ENCODE data around the gene DYNC2LI1.

Gene DYNC2LI1

DNA sequence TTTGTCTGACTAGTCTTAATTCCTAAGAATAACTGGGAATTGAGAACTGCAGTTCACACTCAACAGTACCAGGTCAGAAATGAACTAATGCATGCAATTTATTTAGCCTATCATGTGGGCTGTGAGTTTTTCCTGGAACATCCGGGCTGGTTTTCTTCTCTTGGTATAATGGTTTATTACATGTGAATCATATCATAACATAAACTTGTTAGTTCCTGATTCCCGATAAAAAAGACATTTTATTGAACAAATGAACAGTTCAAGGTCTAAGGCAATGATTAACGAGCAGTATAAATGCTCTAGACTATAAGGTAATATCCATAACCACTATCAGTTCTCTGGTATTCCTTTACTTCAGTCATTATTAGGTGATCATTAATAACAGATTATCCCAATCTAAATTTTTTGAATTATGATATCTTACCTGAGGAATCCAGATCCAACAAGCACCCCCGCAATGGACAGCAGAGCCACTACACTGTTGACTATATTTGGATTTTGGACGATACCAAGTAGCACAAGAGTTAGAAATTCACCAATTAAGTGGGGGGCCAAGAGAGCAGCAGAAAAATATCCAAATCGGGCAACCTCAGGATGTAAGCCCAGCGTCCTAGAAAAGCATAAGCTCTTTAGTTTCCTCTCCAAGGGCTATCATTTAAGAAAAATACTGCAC, 45.8 kb downstream of the DYNC2LI1 start:
- DNase-seq: no peak

DNA sequence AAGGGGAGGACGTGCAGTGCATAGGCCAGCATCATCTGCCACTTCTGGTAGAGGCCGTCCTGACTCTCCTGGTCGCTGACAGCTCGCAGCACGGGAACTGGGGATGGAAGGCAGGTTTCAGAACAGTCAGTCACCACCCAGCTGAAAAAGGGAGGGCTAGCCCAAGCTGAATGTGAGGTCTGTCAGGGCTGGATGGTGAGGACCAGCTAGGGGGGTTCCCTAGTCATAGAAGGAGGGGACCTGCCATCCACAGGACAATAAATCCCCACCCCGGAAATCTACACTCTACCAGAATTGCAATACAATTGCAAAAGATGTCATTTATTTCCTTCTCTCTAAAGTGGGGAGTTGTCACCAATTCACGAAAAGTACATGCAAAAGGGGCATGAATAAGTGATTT, 49.0 kb downstream of the DYNC2LI1 start:
- no peak for DNase-seq

DNA sequence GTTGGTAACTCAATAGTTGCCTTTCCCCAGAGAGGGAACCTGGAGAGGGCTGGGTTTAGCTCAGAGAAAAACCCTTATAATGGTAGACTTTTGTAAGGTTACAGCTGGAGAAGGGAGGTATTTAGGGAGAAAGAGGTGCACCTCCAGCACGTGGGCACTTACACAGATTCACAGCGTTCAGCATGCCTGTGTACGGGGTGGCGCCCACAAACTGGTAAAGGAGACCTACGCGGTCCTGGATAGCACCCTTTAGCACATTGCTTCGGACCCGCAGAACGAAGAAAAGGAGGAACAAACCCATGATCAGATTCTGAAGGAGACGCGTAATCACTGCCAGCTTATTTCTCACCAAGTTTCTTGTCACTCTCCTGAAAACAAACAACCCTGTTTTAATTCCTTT, 49.9 kb downstream of the DYNC2LI1 start:
- no peak for DNase-seq

DNA sequence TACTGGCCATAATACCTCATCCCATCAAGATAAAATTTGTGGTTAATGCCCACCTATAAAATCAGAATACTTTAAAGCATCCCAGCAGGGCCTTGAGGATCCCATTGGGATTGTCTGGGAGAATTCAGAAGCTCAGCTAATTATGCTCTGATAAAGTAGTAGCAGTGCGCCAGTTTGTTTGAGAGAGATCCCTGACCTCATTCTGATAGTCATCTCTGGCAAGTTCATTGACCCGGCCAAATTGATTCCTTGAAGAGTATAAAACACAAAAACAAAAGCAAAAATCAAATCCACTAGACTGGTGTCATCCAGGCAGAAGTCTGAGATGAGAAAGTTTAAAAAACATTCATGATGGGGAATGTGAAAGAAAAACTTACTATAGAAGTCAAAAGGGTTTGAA, 50.7 kb downstream of the DYNC2LI1 start:
- DNase-seq: no peak

DNA sequence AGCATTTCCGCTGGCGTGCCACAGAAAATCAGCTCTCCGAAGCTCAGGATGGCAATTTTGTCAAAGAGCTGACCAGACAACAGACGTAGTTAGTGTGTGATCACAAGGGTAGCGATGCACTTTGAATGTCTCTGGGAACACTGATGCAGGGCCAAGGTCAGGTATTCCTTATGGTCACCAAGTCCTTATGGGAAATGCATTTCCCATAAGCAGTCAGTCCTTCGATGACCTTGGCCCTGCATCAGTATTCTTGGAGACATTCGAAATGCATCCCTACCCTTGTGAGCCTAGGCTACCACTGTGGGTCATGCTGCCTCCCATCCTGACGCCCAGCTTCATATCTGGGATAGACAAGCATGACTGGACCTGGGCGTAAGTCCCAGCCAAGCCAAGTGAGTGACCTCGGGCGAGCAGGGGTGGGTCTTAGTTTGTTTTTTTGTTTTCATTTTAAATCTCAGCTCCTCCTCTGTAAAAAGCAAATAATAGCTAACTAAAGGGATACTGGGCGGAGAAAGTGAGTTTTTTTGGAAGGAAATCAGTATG, 51.2 kb downstream of the DYNC2LI1 start:
- no peak for DNase-seq

DNA sequence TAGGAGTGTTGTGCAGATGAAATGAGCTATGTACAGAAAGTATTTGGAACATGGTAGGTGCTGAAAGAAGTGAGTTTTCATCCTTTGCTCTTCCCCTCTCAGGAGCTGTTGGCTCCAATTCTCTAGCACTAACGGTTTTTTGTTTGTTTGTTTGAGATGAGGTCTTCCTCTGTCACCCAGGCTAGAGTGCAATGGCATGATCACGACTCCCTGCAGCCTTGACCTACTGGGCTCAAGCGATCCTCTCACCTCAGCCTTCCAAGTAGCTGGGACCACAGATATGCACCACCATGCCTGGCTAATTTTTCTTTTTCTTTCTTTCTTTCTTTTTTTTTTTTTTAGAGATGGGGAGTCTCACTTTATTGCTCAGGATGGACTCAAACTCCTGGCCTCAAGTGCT, 52.0 kb downstream of the DYNC2LI1 start:
- DNase-seq: no peak

DNA sequence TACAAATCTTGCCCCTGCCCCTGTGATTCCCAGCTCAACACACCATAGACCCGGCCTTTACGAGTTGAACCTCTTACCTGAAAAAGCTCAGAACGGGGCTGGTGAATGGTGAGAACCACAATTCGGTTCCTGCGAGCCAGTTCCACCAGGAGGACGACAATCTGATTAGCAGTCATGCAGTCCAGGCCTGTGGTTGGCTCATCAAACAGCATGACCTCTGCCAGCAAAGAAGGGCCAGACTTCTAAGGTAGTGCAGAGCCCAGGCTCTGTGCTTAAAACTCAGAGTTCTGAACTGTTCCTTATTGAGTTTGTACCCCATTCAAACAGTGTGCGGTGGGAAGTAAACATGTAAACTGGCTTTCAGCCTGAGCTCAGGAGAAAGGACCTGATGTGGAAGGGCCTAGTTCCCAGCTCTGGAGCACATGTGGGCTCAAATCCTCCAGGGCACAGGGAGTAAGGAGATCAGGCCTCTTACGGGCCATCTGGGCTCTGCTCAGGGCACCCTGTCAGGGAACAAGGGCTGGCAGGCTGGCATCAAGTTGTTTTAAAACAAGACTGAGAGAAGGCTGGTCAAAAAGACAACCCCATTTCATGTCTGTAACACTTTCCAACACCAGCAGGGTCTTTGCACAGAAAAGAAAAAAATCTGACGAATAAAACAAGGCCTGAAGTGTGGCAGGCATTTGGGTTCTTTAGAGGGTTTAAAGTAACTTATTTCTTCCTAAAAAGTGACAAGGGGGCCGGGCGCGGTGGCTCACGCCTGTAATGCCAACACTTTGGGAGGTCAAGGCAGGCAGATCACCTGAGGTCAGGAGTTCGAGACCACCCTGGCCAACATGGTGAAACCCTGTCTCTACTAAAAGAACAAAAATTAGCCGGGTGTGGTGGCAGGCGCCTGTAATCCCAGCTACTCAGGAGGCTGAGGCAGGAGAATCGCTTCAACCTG, 52.7 kb downstream of the DYNC2LI1 start:
- no peak for DNase-seq

DNA sequence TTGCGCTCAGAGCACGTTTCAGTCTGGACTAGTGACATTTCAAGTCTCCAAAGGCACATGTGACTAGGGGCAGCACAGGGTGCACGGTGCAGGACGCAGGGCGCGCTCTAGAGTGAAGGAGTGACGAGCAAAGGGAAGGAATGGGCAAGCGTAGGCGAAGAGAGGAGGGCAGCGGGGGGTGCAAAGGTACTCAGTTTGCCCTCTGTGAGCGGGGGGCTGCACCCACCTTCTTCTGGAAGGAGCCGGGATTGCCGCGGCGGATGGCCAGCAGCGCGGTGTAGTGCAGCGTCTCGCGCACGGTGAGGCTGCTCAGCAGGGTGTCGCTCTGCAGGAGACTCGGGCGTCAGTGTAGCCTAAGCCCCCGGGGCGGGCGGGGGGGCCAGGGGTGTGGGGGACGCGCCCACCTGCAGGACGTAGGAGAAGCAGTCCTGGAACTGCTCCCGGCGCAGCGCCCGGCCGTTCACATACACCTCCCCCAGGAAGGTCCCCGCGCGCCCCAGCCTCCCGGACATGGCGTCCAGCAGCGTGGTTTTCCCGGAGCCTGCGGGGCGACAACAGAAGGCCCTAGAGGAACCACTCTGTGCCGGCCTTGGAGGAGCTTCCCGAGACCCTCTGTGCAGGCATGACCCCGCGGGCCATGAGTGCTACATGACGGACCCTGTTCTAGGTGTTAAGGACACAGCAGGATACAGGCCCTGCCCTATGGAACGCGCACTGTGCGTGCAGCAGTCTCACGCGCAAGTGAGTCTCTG, 57.9 kb downstream of the DYNC2LI1 start:
- peak; percentile 3 for DNase-seq

DNA sequence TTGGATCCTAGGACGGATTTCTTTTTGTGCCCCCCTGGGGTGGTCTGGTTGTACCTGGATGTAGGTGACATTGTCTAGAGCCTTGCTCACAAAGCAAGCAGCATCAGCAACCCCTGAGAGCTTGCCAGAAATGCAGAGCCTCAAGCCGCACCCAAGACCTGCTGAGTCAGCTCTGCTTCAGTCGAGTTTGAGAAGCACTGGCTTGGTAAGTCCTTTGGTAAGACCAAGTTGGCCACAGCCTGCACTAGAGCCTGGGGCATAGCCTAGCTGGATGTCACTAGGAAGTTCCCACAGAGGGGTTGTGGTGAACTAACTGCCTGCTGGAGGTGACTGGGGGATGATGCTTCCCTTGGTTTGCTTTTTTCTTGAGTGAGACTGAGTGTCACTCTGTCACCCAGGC, 58.6 kb downstream of the DYNC2LI1 start:
- no peak for DNase-seq

DNA sequence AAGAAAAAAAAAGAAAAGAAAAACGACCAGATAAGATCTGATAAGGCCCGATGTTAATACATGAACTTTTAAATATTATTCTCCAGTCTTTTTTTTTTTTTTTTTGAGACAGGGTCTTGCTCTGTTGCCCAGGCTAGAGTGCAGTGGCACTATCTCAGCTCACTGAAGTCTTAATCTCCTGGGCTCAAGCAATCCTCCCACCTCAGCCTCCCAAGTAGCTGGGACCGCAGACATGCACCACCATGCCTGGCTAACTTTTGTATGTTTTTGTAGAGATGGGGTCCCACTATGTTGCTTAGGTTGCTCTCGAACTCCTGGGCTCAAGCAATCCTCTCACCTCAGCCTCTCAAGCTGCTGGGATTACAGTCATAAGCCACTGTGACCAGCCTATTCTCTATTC, 63.2 kb downstream of the DYNC2LI1 start:
- no peak for DNase-seq

DNA sequence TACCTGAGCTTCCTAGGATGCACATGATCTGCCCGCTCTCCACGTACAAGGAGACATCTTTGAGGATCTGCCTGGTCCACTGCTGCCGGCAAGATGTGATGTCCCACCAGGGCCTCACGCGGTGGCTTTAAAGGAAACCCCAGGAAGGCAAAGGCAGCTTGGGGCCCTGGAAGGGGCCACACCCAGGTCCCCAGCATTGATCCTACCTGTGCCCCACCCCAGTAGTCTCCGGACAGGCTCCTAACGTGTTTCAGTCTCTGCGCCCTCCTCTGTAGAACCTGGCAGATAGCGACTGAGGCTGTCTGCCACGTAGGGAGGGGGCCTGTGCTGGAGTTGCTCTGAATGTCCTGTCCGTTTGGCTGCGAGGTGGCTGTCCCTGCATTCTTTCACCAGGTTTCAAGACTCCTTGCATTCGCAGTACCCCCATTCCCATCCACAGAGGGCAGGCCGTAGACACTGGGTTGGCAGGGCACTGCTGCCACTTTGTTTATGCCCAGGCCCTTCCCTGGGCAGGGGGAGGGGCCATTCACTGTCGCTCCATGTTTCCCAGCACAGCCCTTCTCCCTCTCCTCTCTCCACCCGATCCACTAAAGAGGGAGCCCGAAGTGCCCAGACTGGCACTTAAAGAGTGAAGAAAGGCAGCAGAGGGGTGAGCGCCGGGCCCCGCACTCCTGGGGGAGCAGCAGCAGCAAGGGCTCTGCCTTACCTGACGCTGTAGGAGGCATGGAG, 64.2 kb downstream of the DYNC2LI1 start:
- no peak for DNase-seq

DNA sequence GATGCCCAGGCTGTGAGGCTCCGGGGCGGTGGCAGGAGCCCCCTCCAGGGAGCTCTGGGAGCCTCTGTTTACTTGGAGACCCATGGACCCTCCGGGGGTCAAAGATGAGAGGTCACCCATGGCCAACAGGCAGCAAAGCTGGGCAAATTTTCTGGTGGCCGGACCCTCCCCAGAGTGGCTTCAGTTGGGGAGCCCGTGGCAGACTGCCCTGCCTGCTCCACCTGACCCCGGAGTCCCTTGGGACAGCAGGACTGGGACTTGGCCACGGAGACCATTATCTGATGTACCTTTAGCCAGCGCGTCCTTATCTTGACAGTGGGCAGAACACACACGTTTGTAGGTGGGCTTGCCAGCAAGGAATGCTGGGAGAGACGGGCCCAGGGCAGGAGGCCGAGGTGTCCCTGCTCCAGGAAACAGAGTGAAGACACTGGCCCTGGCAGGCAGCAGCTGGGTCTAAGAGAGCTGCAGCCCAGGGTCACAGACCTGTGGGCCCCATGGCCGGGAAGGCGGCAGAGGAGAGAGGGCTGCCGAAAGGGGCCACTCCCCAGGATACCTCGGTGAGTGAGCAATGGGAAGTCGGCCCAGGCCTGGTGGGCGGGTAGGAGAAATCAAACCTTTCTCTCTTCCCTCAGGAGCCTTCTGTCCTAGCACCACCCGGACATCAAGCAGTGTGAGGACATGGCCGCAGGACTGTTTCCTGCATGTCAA, 64.9 kb downstream of the DYNC2LI1 start, which contains the start of the genes ABCG5 and ABCG8:
Gene ABCG5, minus strand, starts transcription at position 280 of the 708 bp plus-strand sequence. Its CDS starts 160 bp downstream, at position 120.
Gene ABCG8, plus strand, starts transcription at position 412 of the 708 bp plus-strand sequence. Its CDS starts 83 bp downstream, at position 495.
- DNase-seq: no peak

DNA sequence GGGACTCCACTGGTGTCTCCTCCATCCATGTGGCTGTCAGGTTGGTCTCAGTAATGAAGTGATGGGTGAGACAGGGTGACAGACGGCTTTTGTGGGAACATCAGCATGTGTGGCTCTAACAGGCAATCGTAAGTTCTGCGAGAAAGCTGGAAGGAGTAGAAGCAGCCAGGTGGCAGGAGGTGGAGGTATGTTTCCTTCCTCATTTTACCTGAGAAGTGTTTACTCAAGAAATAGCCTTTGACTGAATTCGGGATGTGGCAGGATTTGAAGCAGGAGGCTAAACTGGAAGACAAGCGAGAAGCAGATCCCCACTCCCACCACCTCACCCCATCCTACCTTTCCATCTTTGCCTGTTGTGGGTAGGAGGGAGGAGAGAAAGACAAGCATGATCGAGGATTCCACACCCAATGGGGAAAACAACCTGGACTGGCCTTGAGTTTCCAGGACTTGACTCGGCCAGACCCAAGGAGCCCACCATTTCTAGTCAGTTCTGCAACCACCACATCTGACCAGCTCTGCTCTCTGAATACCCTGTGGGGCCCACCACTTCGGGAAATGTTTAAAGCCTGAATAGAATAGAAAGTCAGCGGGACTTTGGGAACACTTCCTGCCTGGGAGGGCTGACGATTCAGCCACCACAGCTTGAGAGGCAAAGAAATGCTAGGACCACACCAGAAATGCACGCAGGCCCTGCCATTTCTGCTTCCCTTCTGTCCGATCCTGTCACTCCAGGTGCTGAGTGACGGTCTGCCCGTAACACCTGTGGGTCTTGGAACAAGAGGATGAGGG, 66.1 kb downstream of the DYNC2LI1 start:
- DNase-seq: no peak

DNA sequence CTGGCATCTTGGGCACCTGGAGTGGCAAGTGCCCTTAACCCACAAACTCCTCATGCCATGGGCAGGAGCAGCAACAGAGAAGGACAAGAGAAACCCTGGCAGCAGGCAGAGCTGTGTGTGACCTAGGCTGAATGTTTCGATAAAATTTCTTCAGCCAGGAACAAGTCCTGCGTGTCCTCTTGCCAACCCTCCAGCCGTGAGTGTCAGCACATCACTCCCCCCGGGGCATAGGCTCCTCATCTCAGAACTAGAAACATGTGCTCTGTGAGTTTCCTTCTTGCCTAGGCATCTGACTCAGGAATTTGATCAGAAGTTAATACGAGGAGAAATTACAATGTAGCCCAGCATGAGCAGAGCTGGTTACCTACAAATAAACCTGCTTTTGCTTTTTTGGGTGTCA, 67.1 kb downstream of the DYNC2LI1 start:
- no peak for DNase-seq

DNA sequence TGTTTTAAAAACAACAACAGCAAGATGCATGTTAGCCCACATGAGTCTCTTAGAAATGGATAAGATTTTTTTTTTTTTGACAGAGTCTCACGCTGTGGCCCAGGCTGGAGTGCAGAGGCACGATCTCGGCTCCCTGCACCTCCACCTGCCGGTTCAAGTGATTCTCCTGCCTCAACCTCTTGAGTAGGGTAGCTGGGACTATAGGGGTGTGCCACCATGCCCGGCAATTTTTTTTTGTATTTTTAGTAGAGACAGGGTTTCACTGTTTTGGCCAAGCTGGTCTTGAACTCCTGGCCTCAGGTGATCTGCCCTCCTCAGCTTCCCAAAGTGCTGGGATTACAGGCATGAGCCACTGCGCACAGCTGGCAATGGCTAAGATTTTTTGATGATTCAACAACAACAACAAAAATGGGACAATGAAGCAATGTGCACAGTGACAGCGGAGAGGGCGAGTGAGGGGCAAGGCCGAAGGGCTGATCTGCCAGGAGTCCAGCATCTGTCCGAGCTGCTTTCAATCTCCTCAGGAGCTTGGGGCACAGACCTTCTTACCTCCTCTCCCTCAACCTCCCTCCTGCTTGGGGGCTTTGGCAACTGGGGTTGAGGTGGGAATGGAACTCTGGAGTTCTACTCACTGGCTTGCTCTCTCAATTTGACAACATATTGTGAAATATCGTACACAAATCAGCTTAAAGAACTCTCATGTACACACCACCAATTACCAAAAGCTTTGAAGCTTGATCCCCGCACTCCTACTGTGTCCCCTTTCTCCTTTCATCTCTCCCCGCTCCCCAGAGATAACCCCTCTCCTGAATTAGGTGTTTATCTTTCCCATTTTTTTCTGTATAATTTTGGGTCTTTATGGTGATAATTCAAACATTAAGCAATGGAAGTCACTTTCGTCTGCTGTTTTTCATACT, 68.4 kb downstream of the DYNC2LI1 start:
- DNase-seq: no peak

DNA sequence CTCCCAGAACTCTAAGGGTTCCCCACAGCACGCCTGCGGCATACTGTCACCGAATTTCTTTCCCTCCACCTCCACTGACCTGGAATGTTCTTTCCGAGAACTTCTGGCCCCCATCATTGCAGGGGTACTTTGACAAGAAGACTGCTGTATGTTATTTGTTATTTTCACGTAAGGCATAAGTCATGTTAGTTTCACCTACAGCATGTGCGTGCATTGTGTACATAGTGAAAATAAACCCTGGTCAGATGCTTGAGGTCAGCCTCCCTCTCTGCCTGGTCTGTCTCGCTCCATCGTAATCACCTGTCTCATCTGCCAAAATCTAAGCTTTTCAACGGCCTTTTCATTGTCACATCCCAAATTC, 69.0 kb downstream of the DYNC2LI1 start:
- no peak for DNase-seq

DNA sequence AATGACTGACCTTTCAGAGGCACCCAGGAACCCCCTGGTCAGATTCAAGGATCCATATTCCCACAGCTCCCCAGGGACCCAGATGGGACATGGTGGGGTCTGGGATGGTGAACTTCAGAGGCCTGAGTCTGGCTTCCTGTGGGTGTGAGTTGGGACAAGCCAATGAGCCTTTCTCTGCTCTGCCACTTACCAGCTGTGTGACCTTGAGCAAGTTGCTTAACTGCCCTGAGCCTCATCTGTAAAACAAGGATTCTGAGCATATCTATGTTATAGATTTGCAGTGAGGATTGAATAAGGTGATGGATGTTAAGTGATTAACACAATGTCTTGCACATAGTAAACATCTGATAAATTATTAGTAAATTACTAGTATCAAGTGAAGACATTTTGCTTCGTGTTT, 71.3 kb downstream of the DYNC2LI1 start:
- DNase-seq: no peak

DNA sequence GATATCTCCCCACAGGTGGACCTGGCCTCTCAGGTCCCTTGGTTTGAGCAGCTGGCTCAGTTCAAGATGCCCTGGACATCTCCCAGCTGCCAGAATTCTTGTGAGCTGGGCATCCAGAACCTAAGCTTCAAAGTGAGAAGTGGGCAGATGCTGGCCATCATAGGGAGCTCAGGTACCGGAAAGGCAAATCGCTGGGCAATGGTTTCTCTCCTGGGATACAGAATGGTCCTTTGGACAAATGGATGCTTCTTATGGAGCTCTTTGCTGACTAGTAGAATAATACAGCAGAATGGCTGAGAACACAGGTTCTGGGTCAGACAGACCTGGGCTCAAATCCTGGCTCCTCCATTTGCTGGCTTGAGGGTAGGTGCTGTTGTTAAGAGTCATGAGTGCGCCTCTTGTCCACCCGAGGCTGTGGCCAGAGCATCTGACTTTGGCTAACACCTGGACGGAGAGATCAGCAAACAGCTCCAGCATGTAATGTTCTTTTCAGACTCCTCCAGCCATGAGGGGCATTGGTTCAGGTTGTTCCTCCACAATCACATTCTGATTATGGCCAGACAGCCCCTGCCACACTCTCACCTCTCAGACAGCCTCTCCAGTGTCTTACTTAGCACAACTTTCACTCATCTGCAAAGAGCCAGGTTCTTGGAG, 72.4 kb downstream of the DYNC2LI1 start:
- DNase-seq: no peak

DNA sequence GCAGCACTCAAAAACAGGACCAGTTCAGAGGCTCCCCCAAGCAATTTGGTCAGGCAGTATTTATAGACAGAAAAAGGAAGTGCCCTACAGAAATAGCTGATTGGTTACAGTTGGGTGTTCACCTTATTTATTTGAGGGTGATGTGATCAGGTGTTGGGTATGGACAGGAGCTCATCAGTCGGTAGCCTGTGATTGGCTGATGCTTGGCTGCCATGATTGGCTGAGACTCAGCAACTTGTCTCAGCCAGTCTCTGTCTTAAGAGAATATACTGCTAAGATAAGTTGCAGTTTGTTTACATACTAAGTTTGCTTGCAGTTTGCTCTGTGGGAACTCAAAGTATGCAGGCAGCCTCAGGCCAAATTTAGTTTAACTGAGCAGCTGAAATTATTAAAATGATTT, 74.4 kb downstream of the DYNC2LI1 start:
- DNase-seq: no peak
